Measurements from ENCODE around the gene FHOD1. TPM values are rescaled to one million over a fixed set of nuclear protein-coding genes. Genes with fewer than 3 reads are reported as not detected.

Gene FHOD1
- total and polyA plus RNA-seq, 10 of the 15 experiments (the other 5 are each of a cell fraction or from before 2014, with no cell fraction given), result 8.9 to 65.7 (median 18.1) TPM

GRCh38 chr16:67252609-67253497 lies 5.6 kb upstream of the FHOD1 start:
- no peak overlapping the region for H3K4me2 ChIP-seq (ENCODE audit: control insufficient read depth, insufficient read depth)
- in situ Hi-C loops (cut with MboI) (no loop called here), intact Hi-C loops (cut with micrococcal nuclease; ENCODE audit: unreplicated experiment) (no loop called here)
- no peaks in the 10 kb centered on the region for H3K9me3 ChIP-seq (replicated peaks; ENCODE audit: control insufficient read depth, insufficient read depth, low read length)
- H4K20me1 ChIP-seq (ENCODE audit: control insufficient read depth, insufficient read depth), result no peaks in the 10 kb centered on the region
- ChIA-PET CTCF (interaction anchor here (0.6 to 1.5 kb wide), 2 partner anchors 16 to 195 kb away, joined by 3 to 4 read pairs; no protein-coding TSS in a partner anchor), SMC1A (ENCODE audit: uncharacterized antibody, unreplicated experiment) (interaction anchor here (1.7 kb wide), 1 partner anchor 8 kb away, joined by 8 read pairs; no protein-coding TSS in a partner anchor), POLR2A (interaction anchor here (0.6 to 1.0 kb wide), 3 partner anchors 14 to 492 kb away, joined by 4 to 5 read pairs (median 4); partner anchors contain the start of gene TMEM208), RAD21 (ENCODE audit: unreplicated experiment) (no interaction called here)
- H2AFZ ChIP-seq (ENCODE audit: control insufficient read depth, low read depth, low read length), result no peak overlapping the region
- no peak for DNase-seq (ENCODE audit: low read depth, low spot score)
- no TSS peak for BruUV-seq (replicated peaks)
- no peaks in the 10 kb centered on the region; a peak in 1 of 4 replicates for H3K27me3 ChIP-seq (replicated peaks in 1 of 2; ENCODE audit: control insufficient read depth in 2 of 2, insufficient read depth in 2 of 2, low read length in 1 of 2)
- FAIRE-seq, result no peak
- no peak overlapping the region for H3K27ac ChIP-seq (ENCODE audit: control insufficient read depth, insufficient read depth)
- 95% methylated on average over 4 of the region's 4 CpGs for WGBS (ENCODE audit: insufficient coverage, insufficient replicate concordance, low lambda C conversion rate, missing lambda C conversion rate)
- no peaks in the 10 kb centered on the region; a peak in 1 of 4 replicates for H3K36me3 ChIP-seq (ENCODE audit: control insufficient read depth in 2 of 2, insufficient read depth in 2 of 2, low read length in 1 of 2)
- H3K79me2 ChIP-seq (ENCODE audit: control insufficient read depth, insufficient read depth, low read length), result no peaks in the 10 kb centered on the region; the same call in 1 of the 2 replicates
- no peak overlapping the region for H3K4me3 ChIP-seq
- TF ChIP-seq RFX5 (IDR thresholded peaks at IDR 0.05; ENCODE audit: low read depth, low read length), result no peak
- TF ChIP-seq CBX3 (IDR thresholded peaks at IDR 0.05; ENCODE audit: borderline replicate concordance, low read depth), result no peak
- TF ChIP-seq SUZ12 (IDR thresholded peaks at IDR 0.05; ENCODE audit: unreplicated experiment), result no peak
- no peak for TF ChIP-seq SMC3 (IDR thresholded peaks at IDR 0.05; ENCODE audit: borderline replicate concordance, low read length)
- TF ChIP-seq, protein P1, sequence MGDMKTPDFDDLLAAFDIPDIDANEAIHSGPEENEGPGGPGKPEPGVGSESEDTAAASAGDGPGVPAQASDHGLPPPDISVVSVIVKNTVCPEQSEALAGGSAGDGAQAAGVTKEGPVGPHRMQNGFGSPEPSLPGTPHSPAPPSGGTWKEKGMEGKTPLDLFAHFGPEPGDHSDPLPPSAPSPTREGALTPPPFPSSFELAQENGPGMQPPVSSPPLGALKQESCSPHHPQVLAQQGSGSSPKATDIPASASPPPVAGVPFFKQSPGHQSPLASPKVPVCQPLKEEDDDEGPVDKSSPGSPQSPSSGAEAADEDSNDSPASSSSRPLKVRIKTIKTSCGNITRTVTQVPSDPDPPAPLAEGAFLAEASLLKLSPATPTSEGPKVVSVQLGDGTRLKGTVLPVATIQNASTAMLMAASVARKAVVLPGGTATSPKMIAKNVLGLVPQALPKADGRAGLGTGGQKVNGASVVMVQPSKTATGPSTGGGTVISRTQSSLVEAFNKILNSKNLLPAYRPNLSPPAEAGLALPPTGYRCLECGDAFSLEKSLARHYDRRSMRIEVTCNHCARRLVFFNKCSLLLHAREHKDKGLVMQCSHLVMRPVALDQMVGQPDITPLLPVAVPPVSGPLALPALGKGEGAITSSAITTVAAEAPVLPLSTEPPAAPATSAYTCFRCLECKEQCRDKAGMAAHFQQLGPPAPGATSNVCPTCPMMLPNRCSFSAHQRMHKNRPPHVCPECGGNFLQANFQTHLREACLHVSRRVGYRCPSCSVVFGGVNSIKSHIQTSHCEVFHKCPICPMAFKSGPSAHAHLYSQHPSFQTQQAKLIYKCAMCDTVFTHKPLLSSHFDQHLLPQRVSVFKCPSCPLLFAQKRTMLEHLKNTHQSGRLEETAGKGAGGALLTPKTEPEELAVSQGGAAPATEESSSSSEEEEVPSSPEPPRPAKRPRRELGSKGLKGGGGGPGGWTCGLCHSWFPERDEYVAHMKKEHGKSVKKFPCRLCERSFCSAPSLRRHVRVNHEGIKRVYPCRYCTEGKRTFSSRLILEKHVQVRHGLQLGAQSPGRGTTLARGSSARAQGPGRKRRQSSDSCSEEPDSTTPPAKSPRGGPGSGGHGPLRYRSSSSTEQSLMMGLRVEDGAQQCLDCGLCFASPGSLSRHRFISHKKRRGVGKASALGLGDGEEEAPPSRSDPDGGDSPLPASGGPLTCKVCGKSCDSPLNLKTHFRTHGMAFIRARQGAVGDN (IDR thresholded peaks at IDR 0.05), result no peak
- TF ChIP-seq GATAD2B (conservative IDR thresholded peaks at IDR 0.05; ENCODE audit: low read depth), result no peak
- TF ChIP-seq NFYB (IDR thresholded peaks at IDR 0.05; ENCODE audit: insufficient read depth, low read depth, low read length), result no peak
- TF ChIP-seq POLR2A (IDR thresholded peaks at IDR 0.05; ENCODE audit: low read depth, low read length), result no peak
- no peak for TF ChIP-seq ZNF217 (IDR thresholded peaks at IDR 0.05)
- no peak for TF ChIP-seq TCF12 (IDR thresholded peaks at IDR 0.05; ENCODE audit: low read depth, low read length)
- TF ChIP-seq, protein P2, sequence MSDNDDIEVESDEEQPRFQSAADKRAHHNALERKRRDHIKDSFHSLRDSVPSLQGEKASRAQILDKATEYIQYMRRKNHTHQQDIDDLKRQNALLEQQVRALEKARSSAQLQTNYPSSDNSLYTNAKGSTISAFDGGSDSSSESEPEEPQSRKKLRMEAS (IDR thresholded peaks at IDR 0.05; ENCODE audit: low read depth, low read length), result no peak
- TF ChIP-seq MEF2B (IDR thresholded peaks at IDR 0.05; ENCODE audit: partially characterized antibody, poor library complexity, severe bottlenecking), result no peak
- no peak for TF ChIP-seq NFXL1 (IDR thresholded peaks at IDR 0.05; ENCODE audit: borderline replicate concordance)
- TF ChIP-seq YBX1 (IDR thresholded peaks at IDR 0.05), result no peak
- TF ChIP-seq POLR2AphosphoS5 (IDR thresholded peaks at IDR 0.05; ENCODE audit: low read length), result no peak
- no peak for TF ChIP-seq PML (IDR thresholded peaks at IDR 0.05; ENCODE audit: low read length)
- TF ChIP-seq YY1 (IDR thresholded peaks at IDR 0.05; ENCODE audit: low read depth, low read length), result no peak
- peaks cover 5% of the 10 kb centered on the region for H3K4me1 ChIP-seq (ENCODE audit: control insufficient read depth, insufficient read depth, low read length)
- H3K9ac ChIP-seq (ENCODE audit: control insufficient read depth, insufficient read depth, low read length), result no peak overlapping the region
- ATAC-seq, result no peak

All from GM12878 (cell line).